H1 (cell line): Measurements from ENCODE around the gene PDK1. TPM values are rescaled to one million over a fixed set of nuclear protein-coding genes. Genes with fewer than 3 reads are reported as not detected.

Experiments
- BCL11A ChIP-seq, 2 experiments: IDR thresholded peaks; one replicate each; pipeline ENCODE4 v1.6.1; 2011; ENCODE audit warnings: low read depth in 2 of 2, low read length in 2 of 2, mild to moderate bottlenecking in 2 of 2
- CBX5 ChIP-seq: fragments of 300-800, 300-1000 bp; sonication (generic); IDR thresholded peaks from 2 replicates; pipeline ENCODE4 v1.7.1; 2016; ENCODE audit warnings: antibody characterized with exemption, low read length, low read depth
- JUN ChIP-seq: IDR thresholded peaks from 2 replicates; pipeline ENCODE4 v1.6.1; 2011; ENCODE audit warnings: low read depth, mild to moderate bottlenecking, improper control_type of control experiment, low read length
- KDM1A ChIP-seq: fragments of 200-600, 300-600 bp; sonication (generic); IDR thresholded peaks from 2 replicates; pipeline ENCODE4 v1.7.1; 2016; ENCODE audit warnings: mild to moderate bottlenecking, low read length, borderline replicate concordance
- MAFK ChIP-seq: IDR thresholded peaks from 2 replicates; pipeline ENCODE4 v1.6.1; 2012; ENCODE audit warnings: low read depth, mild to moderate bottlenecking, improper control_type of control experiment, low read length
- RXRA ChIP-seq: IDR thresholded peaks from 2 replicates; pipeline ENCODE4 v1.6.1; 2011; ENCODE audit warnings: low read depth, mild to moderate bottlenecking, low read length, moderate library complexity; ENCODE audit not compliant: insufficient read depth
- SIN3A ChIP-seq, 2 experiments: IDR thresholded peaks in 1 of 2; conservative IDR thresholded peaks in 1 of 2; 2 replicates each; pipeline ENCODE4 v1.6.1; 2011 to 2012; ENCODE audit warnings: low read length in 2 of 2, improper control_type of control experiment in 1 of 2, low read depth in 1 of 2, mild to moderate bottlenecking in 1 of 2
- SP2 ChIP-seq: IDR thresholded peaks from 2 replicates; pipeline ENCODE4 v1.6.1; 2012; ENCODE audit warnings: mild to moderate bottlenecking, low read length, inconsistent platforms
- ZNF274 ChIP-seq: IDR thresholded peaks from 2 replicates; pipeline ENCODE4 v1.7.0; 2012; ENCODE audit warnings: low read length, borderline replicate concordance; ENCODE audit errors: extremely low read depth
- polyA plus RNA-seq, 7 experiments: library from polyadenylated mRNA; depleted of rRNA in 3 of 7; stranded (reverse) in 5 of 7; unstranded in 2 of 7; fragments of >200 nt in 5 of 7; fragments of 200-250 nt in 2 of 7; gene quantifications; 1 replicate in 5 of 7; 2 replicates in 1 of 7; 4 replicates in 1 of 7; pipeline versions ENCODE4 v1.2.1 to v1.2.3, GENCODE V29; 2011 to 2013; ENCODE audit warnings: missing spikeins in 2 of 7, mixed read lengths in 2 of 7
- small RNA-seq: library from polyadenylated mRNA; stranded (forward); fragments of <200 nt; extraction: miRNeasy Mini kit (QIAGEN cat#:217004); gene quantifications from one replicate; pipeline ENCODE3, GENCODE V24; 2013; ENCODE audit not compliant: insufficient read depth
- total RNA-seq: library from RNA; stranded (reverse); fragmentation: NEBNext Ultra II Directional; extraction: Animal tissue kit (Norgen Biotek cat#: 25700); gene quantifications from 2 replicates; pipeline ENCODE4 v1.2.1, GENCODE V29; 2021

The PDK1 gene
- total and polyA plus RNA-seq, 2 of the 8 experiments (the other 6 are each of a cell fraction or from before 2014, with no cell fraction given): 18.2 to 21.9 TPM

GRCh38 chr2:172655838-172656573 lies 100.1 kb downstream of the PDK1 start (continued):
- TF ChIP-seq KDM1A (no peak), JUN (no peak), SIN3A (conservative IDR thresholded peaks at IDR 0.05 in 1 of 2, IDR thresholded peaks at IDR 0.05 in 1 of 2; ENCODE audit: low read depth in 1 of 2, low read length in 2 of 2) (no peak), RXRA (no peak), CBX5 (no peak), BCL11A (IDR thresholded peaks at IDR 0.05; ENCODE audit: low read depth in 2 of 2, low read length in 2 of 2) (no peak), MAFK (no peak), ZNF274 (no peak), SP2 (no peak)

Small RNAs within 50 kb of the gene (small RNA-seq; reads per million reads assigned to genes)
- gene RF00019: not detected

Other genes with a start within 250 kb of the PDK1 start
- gene ITGA6, start 128.5 kb upstream of the PDK1 start, total RNA-seq: 117 and 118 TPM in 2 replicates
- 24.9 and 26.9 TPM in 2 replicates for gene ITGA6, start 128.5 kb upstream of the PDK1 start, polyA plus RNA-seq (2011; rRNA removed)
- gene RAPGEF4, start 179.8 kb downstream of the PDK1 start, total RNA-seq: 1.4 and 2.6 TPM in 2 replicates
- 1.2 TPM in 2 replicates for gene RAPGEF4, start 179.8 kb downstream of the PDK1 start, polyA plus RNA-seq (2011; rRNA removed)